MCF 10A (cell line): ENCODE results near the gene MGMT. TPM values are rescaled to one million over a fixed set of nuclear protein-coding genes. Genes with fewer than 3 reads are reported as not detected.

Experiments
- BruUV-seq: library from RNA; stranded (reverse); fragments of 400-500 nt; replicated peaks from 2 replicates; lab custom pipeline; 2021; lab: Mats Ljungman, UMichigan
- CTCF ChIA-PET: fragments of 300-600 bp; sonication (Branson Sonifier 250); formaldehyde crosslinking; extraction: SDS; loops from one replicate; lab custom pipeline; 2021; ENCODE audit warnings: antibody characterized with exemption, inconsistent platforms; lab: Yijun Ruan, JAX
- POLR2A ChIA-PET: fragments of 300-600, 350-650 bp; sonication (Branson Sonifier 250); formaldehyde crosslinking; extraction: SDS; loops from one replicate; lab custom pipeline; 2020; ENCODE audit warnings: antibody characterized with exemption, inconsistent platforms; lab: Yijun Ruan, JAX
- DNase-seq: peaks from one replicate; pipeline ENCODE4 v3.0.0-alpha.2; 2018; ENCODE audit not compliant: unreplicated experiment
- H3K27ac Mint-ChIP-seq: one replicate; pipeline ENCODE4 v1.8.0; 2022; ENCODE audit warnings: mild to moderate bottlenecking, low read depth, mixed read lengths; ENCODE audit not compliant: unreplicated experiment
- H3K27me3 Mint-ChIP-seq: one replicate; pipeline ENCODE4 v1.8.0; 2022; ENCODE audit warnings: mixed read lengths; ENCODE audit not compliant: insufficient read depth, unreplicated experiment
- H3K36me3 Mint-ChIP-seq: one replicate; pipeline ENCODE4 v1.8.0; 2022; ENCODE audit warnings: mild to moderate bottlenecking, moderate library complexity, mixed read lengths; ENCODE audit not compliant: insufficient read depth, unreplicated experiment
- H3K4me1 Mint-ChIP-seq: one replicate; pipeline ENCODE4 v1.8.0; 2022; ENCODE audit warnings: mixed read lengths; ENCODE audit not compliant: insufficient read depth, unreplicated experiment
- H3K4me3 Mint-ChIP-seq: one replicate; pipeline ENCODE4 v1.8.0; 2022; ENCODE audit warnings: mild to moderate bottlenecking, moderate library complexity, mixed read lengths; ENCODE audit not compliant: unreplicated experiment
- H3K9me3 Mint-ChIP-seq: one replicate; pipeline ENCODE4 v1.8.0; 2022; ENCODE audit warnings: mixed read lengths; ENCODE audit not compliant: unreplicated experiment
- intact Hi-C: fragments of 100-400 bp; cut with micrococcal nuclease; formaldehyde crosslinking; loops from 2 replicates; pipeline ENCODE4 v1.14.1; 2022
- total RNA-seq: library from RNA; stranded (reverse); gene quantifications from 2 replicates; pipeline ENCODE4 v1.2.3, GENCODE V29; 2022
- TF ChIP-seq, protein P1 (sequence below): fragments of 200-600 bp; IDR thresholded peaks from one replicate; pipeline ENCODE4 v1.8.0; 2022; ENCODE audit warnings: antibody characterized with exemption, mild to moderate bottlenecking; ENCODE audit not compliant: unreplicated experiment

The MGMT gene
- total RNA-seq, 1 experiment from 2014 or later: 18.0 TPM

DNA sequence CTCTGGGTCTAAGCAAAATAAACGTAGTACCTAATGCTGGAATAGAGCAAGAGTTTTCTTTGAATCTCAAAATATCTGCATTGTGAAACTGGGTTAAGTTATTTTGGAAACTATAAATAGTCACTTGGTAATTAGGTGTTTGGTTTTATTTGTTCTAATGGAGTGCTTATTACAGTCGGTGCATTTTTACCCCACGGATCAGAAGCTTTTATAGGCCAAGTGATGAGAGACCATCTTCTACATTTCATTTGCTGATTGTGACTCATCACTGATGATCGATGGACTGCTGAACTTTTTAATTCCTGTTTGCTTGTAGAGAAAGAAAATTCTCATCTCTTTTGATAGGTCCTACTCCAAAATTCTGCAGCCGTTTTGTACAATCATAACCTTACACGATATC lies 28.2 kb downstream of the MGMT start:
- ChIA-PET POLR2A (no interaction called here), CTCF (no interaction called here)
- TF ChIP-seq, protein P1, sequence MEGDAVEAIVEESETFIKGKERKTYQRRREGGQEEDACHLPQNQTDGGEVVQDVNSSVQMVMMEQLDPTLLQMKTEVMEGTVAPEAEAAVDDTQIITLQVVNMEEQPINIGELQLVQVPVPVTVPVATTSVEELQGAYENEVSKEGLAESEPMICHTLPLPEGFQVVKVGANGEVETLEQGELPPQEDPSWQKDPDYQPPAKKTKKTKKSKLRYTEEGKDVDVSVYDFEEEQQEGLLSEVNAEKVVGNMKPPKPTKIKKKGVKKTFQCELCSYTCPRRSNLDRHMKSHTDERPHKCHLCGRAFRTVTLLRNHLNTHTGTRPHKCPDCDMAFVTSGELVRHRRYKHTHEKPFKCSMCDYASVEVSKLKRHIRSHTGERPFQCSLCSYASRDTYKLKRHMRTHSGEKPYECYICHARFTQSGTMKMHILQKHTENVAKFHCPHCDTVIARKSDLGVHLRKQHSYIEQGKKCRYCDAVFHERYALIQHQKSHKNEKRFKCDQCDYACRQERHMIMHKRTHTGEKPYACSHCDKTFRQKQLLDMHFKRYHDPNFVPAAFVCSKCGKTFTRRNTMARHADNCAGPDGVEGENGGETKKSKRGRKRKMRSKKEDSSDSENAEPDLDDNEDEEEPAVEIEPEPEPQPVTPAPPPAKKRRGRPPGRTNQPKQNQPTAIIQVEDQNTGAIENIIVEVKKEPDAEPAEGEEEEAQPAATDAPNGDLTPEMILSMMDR: no peak
- intact Hi-C loops: no loop called here
- peaks cover 5% of the 10 kb centered on the region for H3K36me3 Mint-ChIP-seq
- H3K27ac Mint-ChIP-seq: no peak overlapping the region
- H3K27me3 Mint-ChIP-seq: no peaks in the 10 kb centered on the region
- BruUV-seq: no TSS peak
- no peak overlapping the region for H3K4me3 Mint-ChIP-seq
- H3K9me3 Mint-ChIP-seq: peaks cover 29% of the 10 kb centered on the region
- no peaks in the 10 kb centered on the region for H3K4me1 Mint-ChIP-seq
- DNase-seq: no peak

GRCh38 chr10:129495698-129496097 lies 28.7 kb downstream of the MGMT start:
- Mint-ChIP-seq H3K27ac (no peak overlapping the region), H3K9me3 (peaks cover 26% of the 10 kb centered on the region), H3K4me1 (no peaks in the 10 kb centered on the region), H3K27me3 (no peaks in the 10 kb centered on the region), H3K4me3 (no peak overlapping the region), H3K36me3 (peaks cover 5% of the 10 kb centered on the region)
- CTCF ChIA-PET: no interaction called here
- intact Hi-C loops: no loop called here
- TF ChIP-seq, protein P1: no peak
- POLR2A ChIA-PET: no interaction called here
- no peak for DNase-seq
- BruUV-seq: no TSS peak

- Mint-ChIP-seq H3K4me1 (no peaks in the 10 kb centered on the region), H3K4me3 (no peak overlapping the region), H3K9me3 (peaks cover 12% of the 10 kb centered on the region), H3K27ac (no peak overlapping the region), H3K27me3 (no peaks in the 10 kb centered on the region), H3K36me3 (peaks cover 5% of the 10 kb centered on the region)
- BruUV-seq: no TSS peak
- POLR2A ChIA-PET: interaction anchor here (0.6 kb wide), 1 partner anchor 267 kb away, joined by 3 read pairs; no protein-coding TSS in a partner anchor
- intact Hi-C loops: no loop called here
- DNase-seq: no peak
- CTCF ChIA-PET: no interaction called here
- TF ChIP-seq, protein P1: no peak
Observed at GRCh38 chr10:129497013-129497412, 30.0 kb downstream of the MGMT start.

GRCh38 chr10:129498680-129499079 lies 31.6 kb downstream of the MGMT start:
- no TSS peak for BruUV-seq
- H3K27me3 Mint-ChIP-seq: no peaks in the 10 kb centered on the region
- H3K27ac Mint-ChIP-seq: no peak overlapping the region
- H3K4me1 Mint-ChIP-seq: peaks cover 5% of the 10 kb centered on the region
- peaks cover 9% of the 10 kb centered on the region for H3K9me3 Mint-ChIP-seq
- H3K36me3 Mint-ChIP-seq: peaks cover 5% of the 10 kb centered on the region
- no peak for DNase-seq
- no peak overlapping the region for H3K4me3 Mint-ChIP-seq
- intact Hi-C loops: no loop called here
- ChIA-PET CTCF (no interaction called here), POLR2A (no interaction called here)
- TF ChIP-seq, protein P1: no peak
